ENCODE data around the gene MGST3. TPM values are rescaled to one million over a fixed set of nuclear protein-coding genes. Genes with fewer than 3 reads are reported as not detected.

MGST3 gene
- total RNA-seq, 5 donors from 2014 or later (not counting 1 experiment from before 2014, with no cell fraction given) = 33.1 to 66.7 (median 40.4) TPM

DNA sequence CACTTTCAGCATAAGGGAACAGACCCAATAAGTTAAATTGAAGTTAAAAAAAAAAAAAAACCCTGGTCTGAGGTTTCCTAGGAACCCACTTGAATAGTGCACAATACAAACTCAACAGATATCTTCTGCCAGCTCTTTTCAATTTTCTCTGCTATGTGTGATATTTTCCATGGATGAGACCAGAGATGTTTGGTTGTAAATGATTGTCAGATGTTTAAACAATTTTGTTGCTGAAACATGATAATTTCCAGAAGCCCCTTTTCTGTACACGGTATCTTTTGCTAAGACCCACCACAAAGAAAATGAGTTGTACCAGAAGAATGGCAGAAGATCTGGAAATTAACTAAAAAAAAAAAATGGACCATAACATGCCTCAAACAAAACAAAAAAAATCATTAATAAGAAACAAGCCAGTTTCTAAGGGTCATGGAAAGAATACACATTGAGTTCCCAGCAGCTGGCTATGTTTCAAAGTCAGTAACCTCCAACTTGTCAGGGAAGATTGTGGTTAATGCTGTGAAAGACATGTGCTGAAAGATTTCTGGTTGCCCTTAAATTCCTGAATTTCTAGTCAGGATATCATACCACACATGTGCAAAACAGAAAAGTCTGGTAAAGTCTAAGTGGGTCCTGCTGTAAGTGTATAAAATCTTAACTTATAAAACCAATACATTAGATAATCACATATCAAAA, 35.6 kb upstream of the MGST3 start:
- no CpG with 5 or more reads among the region's 1 CpG for WGBS (ENCODE audit: insufficient coverage)
- peaks cover 25 to 29% (median 29%) of the 10 kb centered on the region in 3 donors for H3K4me1 Mint-ChIP-seq
- CTCF ChIA-PET = interaction anchor here (0.6 to 1.8 kb wide), 7 partner anchors 151 to 320 kb away, joined by 3 to 7 read pairs (median 3); no protein-coding TSS in a partner anchor
- no peaks in the 10 kb centered on the region for H3K9me3 ChIP-seq
- no peak overlapping the region for H3K27ac Mint-ChIP-seq
- no peaks in the 10 kb centered on the region for H3K36me3 ChIP-seq (ENCODE audit: control insufficient read depth in 2 of 2, extremely low read depth in 1 of 2, insufficient read depth in 1 of 2, low read length in 1 of 2)
- DNase-seq = no peak
- peaks cover 10 to 26% of the 10 kb centered on the region in 2 experiments for H3K27me3 ChIP-seq (replicated peaks in 1 of 2; ENCODE audit: control insufficient read depth in 2 of 2, extremely low read depth in 1 of 2, insufficient read depth in 2 of 2, low read length in 1 of 2)
- ATAC-seq (replicated peaks in 1 of 4) = no peak
- no peak overlapping the region for H3K27ac ChIP-seq (ENCODE audit: low read length)
- no peak overlapping the region for H3K4me3 ChIP-seq (ENCODE audit: control insufficient read depth in 1 of 2, extremely low read depth in 1 of 2, low read length in 1 of 2)
- H3K4me1 ChIP-seq (ENCODE audit: control insufficient read depth in 1 of 2, extremely low read depth in 1 of 2, insufficient read depth in 2 of 2, low read length in 2 of 2) = peaks cover 9 to 21% of the 10 kb centered on the region in 2 experiments
- H3K4me3 Mint-ChIP-seq = no peak overlapping the region
- H3K9me3 Mint-ChIP-seq = no peaks in the 10 kb centered on the region
- peaks cover 47 to 53% of the 10 kb centered on the region in 2 donors for H3K27me3 Mint-ChIP-seq
- H3K36me3 Mint-ChIP-seq = no peaks in the 10 kb centered on the region
- POLR2A ChIA-PET = no interaction called here

DNA sequence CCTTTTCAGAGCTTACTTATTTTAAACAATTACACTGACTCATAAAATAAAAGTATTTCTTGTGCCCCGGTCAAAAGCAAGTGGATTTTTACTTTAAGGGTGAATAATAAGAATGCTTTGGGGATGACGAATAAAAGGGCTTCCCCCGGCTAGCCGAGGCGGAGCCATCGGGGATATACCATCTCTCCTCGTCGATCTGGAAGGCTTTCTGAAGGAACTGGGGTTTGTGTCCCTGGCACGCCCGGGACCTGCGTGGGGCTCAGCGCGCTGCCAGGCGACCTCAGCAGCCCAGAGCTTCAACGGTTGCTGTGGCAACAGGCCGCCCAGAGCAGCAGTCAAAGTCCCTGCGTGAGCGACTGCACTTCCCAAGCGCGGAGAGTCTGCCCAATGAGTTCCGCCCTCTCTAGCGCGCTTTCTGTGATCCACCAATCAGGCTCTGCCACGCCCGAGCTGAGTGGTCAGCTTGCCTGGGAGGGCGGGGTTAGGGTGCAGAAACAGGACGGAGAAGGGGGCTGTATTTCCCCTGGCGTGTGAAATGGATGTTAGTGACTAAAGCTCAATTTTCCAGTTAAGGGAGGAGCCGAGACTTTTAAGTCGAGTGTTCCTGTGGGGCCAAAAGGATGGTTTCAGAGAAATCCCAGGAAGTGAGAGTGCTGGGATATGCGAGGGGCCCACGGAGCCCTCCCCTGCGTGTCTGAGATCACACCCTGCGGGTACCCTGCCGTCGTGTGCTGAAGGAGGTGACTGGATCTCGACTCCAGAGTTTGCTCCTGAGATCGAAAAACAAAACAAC, 33.0 kb upstream of the MGST3 start:
- H3K27ac ChIP-seq (ENCODE audit: low read length) = peak overlapping the region; percentile 52
- peaks cover 4 to 14% of the 10 kb centered on the region in 2 experiments for H3K27me3 ChIP-seq (replicated peaks in 1 of 2; ENCODE audit: control insufficient read depth in 2 of 2, extremely low read depth in 1 of 2, insufficient read depth in 2 of 2, low read length in 1 of 2)
- H3K4me1 ChIP-seq (ENCODE audit: control insufficient read depth in 1 of 2, extremely low read depth in 1 of 2, insufficient read depth in 2 of 2, low read length in 2 of 2) = peaks cover 9 to 19% of the 10 kb centered on the region in 2 experiments
- Mint-ChIP-seq H3K4me3 (peak overlapping the region; percentile 85 to 88 (median 87)), H3K36me3 (no peaks in the 10 kb centered on the region), H3K27me3 (peaks cover 33 to 38% of the 10 kb centered on the region in 2 donors), H3K9me3 (no peaks in the 10 kb centered on the region), H3K27ac (peak overlapping the region in 1 of 2 donors; percentile 57), H3K4me1 (peaks cover 22 to 32% (median 30%) of the 10 kb centered on the region in 3 donors)
- no peaks in the 10 kb centered on the region for H3K9me3 ChIP-seq
- ATAC-seq (replicated peaks in 1 of 4) (peak; percentile 97 to 98 (median 98)), DNase-seq (peak; percentile 74 to 92 (median 83))
- no peaks in the 10 kb centered on the region for H3K36me3 ChIP-seq (ENCODE audit: control insufficient read depth in 2 of 2, extremely low read depth in 1 of 2, insufficient read depth in 1 of 2, low read length in 1 of 2)
- under 1% methylated on average over 31 of the region's 38 CpGs for WGBS (ENCODE audit: insufficient coverage)
- ChIA-PET CTCF (interaction anchor here (0.6 to 5.7 kb wide), 13 partner anchors 14 to 1622 kb away, joined by 3 to 68 read pairs (median 4); no protein-coding TSS in a partner anchor), POLR2A (interaction anchor here (0.6 to 1.3 kb wide), 3 partner anchors 33 to 205 kb away, joined by 3 read pairs; partner anchors contain the start of gene MGST3 (in 1 of the 2))
- peak overlapping the region; percentile 67 to 76 for H3K4me3 ChIP-seq (ENCODE audit: control insufficient read depth in 1 of 2, extremely low read depth in 1 of 2, low read length in 1 of 2)

DNA sequence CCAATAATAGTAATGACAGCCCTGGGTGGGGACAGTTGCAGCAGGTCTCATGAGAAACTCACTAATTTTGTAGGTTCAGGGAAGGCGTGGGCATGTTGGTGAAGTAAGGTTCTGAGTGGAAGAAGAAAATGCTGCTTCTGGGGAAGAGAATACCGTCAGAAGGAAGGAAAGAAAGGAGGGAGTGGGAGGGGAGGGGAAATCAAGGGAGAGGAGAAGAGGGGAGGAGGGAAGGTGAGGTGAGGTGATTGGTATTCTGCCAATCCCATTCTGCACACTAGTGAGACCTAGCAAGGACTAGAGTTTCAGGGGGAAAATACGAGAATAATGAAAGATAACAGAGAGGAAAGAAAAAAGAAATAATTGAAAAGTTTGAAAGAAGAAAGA, 32.4 kb upstream of the MGST3 start:
- Histone ChIP-seq H3K9me3 (no peaks in the 10 kb centered on the region), H3K4me1 (ENCODE audit: control insufficient read depth in 1 of 2, extremely low read depth in 1 of 2, insufficient read depth in 2 of 2, low read length in 2 of 2) (peaks cover 9 to 19% of the 10 kb centered on the region in 2 experiments), H3K4me3 (ENCODE audit: control insufficient read depth in 1 of 2, extremely low read depth in 1 of 2, low read length in 1 of 2) (peak overlapping the region in 1 of 2 donors; percentile 67), H3K36me3 (ENCODE audit: control insufficient read depth in 2 of 2, extremely low read depth in 1 of 2, insufficient read depth in 1 of 2, low read length in 1 of 2) (no peaks in the 10 kb centered on the region), H3K27me3 (replicated peaks in 1 of 2; ENCODE audit: control insufficient read depth in 2 of 2, extremely low read depth in 1 of 2, insufficient read depth in 2 of 2, low read length in 1 of 2) (peaks cover 4 to 11% of the 10 kb centered on the region in 2 experiments), H3K27ac (ENCODE audit: low read length) (peak overlapping the region; percentile 52)
- Mint-ChIP-seq H3K9me3 (no peaks in the 10 kb centered on the region), H3K36me3 (no peaks in the 10 kb centered on the region), H3K4me1 (peaks cover 22 to 30% (median 29%) of the 10 kb centered on the region in 3 donors), H3K27ac (peak overlapping the region in 1 of 2 donors; percentile 57), H3K27me3 (peaks cover 27 to 33% of the 10 kb centered on the region in 2 donors), H3K4me3 (peak overlapping the region; percentile 85 to 88 (median 87))
- 31% methylated on average over 3 of the region's 3 CpGs for WGBS (ENCODE audit: insufficient coverage)
- POLR2A ChIA-PET = interaction anchor here (0.6 to 1.3 kb wide), 3 partner anchors 32 to 206 kb away, joined by 3 read pairs; partner anchors contain the start of gene MGST3 (in 1 of the 2)
- no peak for ATAC-seq (replicated peaks in 1 of 4)
- DNase-seq = no peak
- CTCF ChIA-PET = interaction anchor here (0.6 to 5.7 kb wide), 12 partner anchors 13 to 1622 kb away, joined by 3 to 68 read pairs (median 5); no protein-coding TSS in a partner anchor

DNA sequence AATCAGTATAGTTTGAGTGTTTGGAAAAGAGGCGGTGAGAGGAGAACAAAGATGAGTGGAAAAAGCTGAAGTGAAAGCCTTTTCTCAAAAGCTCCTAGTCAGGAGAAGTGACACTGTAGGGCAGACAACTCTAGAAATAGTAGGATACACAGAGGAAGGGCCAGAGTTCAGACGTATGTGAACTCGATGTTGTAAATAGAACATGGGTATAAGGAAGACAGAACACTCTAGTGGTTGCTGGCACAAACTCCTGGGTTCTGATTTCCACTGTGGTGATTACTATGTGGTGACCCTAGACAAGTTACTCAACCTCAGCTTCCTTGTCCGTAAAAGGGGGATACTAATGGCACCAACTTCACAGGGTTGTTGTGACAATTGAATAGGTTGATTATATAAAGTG, 30.2 kb upstream of the MGST3 start:
- POLR2A ChIA-PET = no interaction called here
- DNase-seq = no peak
- Histone ChIP-seq H3K4me1 (ENCODE audit: control insufficient read depth in 1 of 2, extremely low read depth in 1 of 2, insufficient read depth in 2 of 2, low read length in 2 of 2) (peaks cover 9 to 19% of the 10 kb centered on the region in 2 experiments), H3K9me3 (no peaks in the 10 kb centered on the region), H3K36me3 (ENCODE audit: control insufficient read depth in 2 of 2, extremely low read depth in 1 of 2, insufficient read depth in 1 of 2, low read length in 1 of 2) (no peaks in the 10 kb centered on the region), H3K27me3 (replicated peaks in 1 of 2; ENCODE audit: control insufficient read depth in 2 of 2, extremely low read depth in 1 of 2, insufficient read depth in 2 of 2, low read length in 1 of 2) (peaks cover 0 to 8% of the 10 kb centered on the region in 2 experiments), H3K27ac (ENCODE audit: low read length) (no peak overlapping the region), H3K4me3 (ENCODE audit: control insufficient read depth in 1 of 2, extremely low read depth in 1 of 2, low read length in 1 of 2) (no peak overlapping the region)
- no peak for ATAC-seq (replicated peaks in 1 of 4)
- Mint-ChIP-seq H3K4me1 (peaks cover 22 to 30% (median 29%) of the 10 kb centered on the region in 3 donors), H3K27ac (no peak overlapping the region), H3K27me3 (peaks cover 12 to 19% of the 10 kb centered on the region in 2 donors), H3K36me3 (no peaks in the 10 kb centered on the region), H3K4me3 (no peak overlapping the region), H3K9me3 (no peaks in the 10 kb centered on the region)
- 80% methylated on average over 3 of the region's 4 CpGs for WGBS (ENCODE audit: insufficient coverage)
- CTCF ChIA-PET = interaction anchor here (0.6 to 5.7 kb wide), 13 partner anchors 22 to 314 kb away, joined by 3 to 68 read pairs (median 4); partner anchors contain the start of gene TMCO1 (in 1 of the 2)

DNA sequence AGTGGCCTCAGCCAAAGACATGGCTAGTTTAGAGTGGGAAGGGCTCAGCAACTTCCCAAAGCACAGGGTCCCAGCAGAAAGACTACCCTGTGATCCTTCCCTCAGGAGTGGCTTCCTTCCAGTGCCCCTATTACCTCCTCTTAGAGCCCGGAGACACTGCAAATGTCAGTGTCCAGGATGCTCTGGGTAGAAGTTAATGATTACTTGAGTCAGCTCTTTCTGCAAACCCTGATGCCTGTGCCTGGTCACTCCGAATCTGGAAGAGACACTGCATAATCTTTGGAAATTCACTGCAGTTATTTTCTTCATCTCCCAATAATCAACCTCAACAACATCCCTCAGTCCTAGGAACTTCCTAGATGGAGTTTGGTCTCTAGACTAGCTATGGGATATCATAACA, 27.2 kb upstream of the MGST3 start:
- POLR2A ChIA-PET = interaction anchor here in 1 of 2 donors (0.7 kb wide), 1 partner anchor 59 kb away, joined by 4 read pairs; no protein-coding TSS in a partner anchor
- peaks cover 0 to 8% of the 10 kb centered on the region in 2 experiments for H3K27me3 ChIP-seq (replicated peaks in 1 of 2; ENCODE audit: control insufficient read depth in 2 of 2, extremely low read depth in 1 of 2, insufficient read depth in 2 of 2, low read length in 1 of 2)
- Mint-ChIP-seq H3K9me3 (no peaks in the 10 kb centered on the region), H3K36me3 (no peaks in the 10 kb centered on the region), H3K4me1 (peaks cover 6 to 14% (median 7%) of the 10 kb centered on the region in 3 donors), H3K4me3 (no peak overlapping the region), H3K27ac (no peak overlapping the region), H3K27me3 (peaks cover 4 to 7% of the 10 kb centered on the region in 2 donors)
- ATAC-seq (replicated peaks in 1 of 4) (no peak), DNase-seq (no peak)
- H3K4me3 ChIP-seq (ENCODE audit: control insufficient read depth in 1 of 2, extremely low read depth in 1 of 2, low read length in 1 of 2) = no peak overlapping the region
- CTCF ChIA-PET = no interaction called here
- no peaks in the 10 kb centered on the region for H3K36me3 ChIP-seq (ENCODE audit: control insufficient read depth in 2 of 2, extremely low read depth in 1 of 2, insufficient read depth in 1 of 2, low read length in 1 of 2)
- H3K4me1 ChIP-seq (ENCODE audit: control insufficient read depth in 1 of 2, extremely low read depth in 1 of 2, insufficient read depth in 2 of 2, low read length in 2 of 2) = peaks cover 0 to 3% of the 10 kb centered on the region in 2 experiments
- H3K27ac ChIP-seq (ENCODE audit: low read length) = no peak overlapping the region
- H3K9me3 ChIP-seq = no peaks in the 10 kb centered on the region
- WGBS (ENCODE audit: insufficient coverage) = no CpG with 5 or more reads among the region's 2 CpGs

DNA sequence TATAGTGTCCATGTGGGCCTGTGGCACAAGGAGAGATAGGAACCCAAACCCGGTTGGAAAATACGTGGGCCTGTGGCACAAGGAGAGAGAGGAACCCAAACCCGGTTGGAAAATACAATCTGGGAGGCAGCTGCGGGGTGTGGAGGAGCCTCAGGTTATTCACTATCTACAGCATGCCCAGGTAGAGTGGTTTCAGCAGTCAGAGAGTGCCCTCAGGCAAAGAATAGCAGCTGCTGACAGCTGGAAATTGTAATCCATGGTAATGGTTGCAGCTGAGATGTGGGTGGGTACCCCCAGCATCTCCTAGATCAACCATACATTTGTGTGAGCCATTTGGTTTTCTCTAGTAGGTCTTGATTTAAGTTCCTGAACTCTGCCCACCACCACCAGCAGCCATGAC, 25.8 kb upstream of the MGST3 start:
- H3K4me3 Mint-ChIP-seq = no peak overlapping the region
- H3K27me3 Mint-ChIP-seq = peaks cover 4 to 13% of the 10 kb centered on the region in 2 donors
- 94% methylated on average over 4 of the region's 4 CpGs for WGBS (ENCODE audit: insufficient coverage)
- H3K9me3 Mint-ChIP-seq = no peaks in the 10 kb centered on the region
- POLR2A ChIA-PET = no interaction called here
- H3K27ac Mint-ChIP-seq = no peak overlapping the region
- peaks cover 5 to 14% (median 7%) of the 10 kb centered on the region in 3 donors for H3K4me1 Mint-ChIP-seq
- CTCF ChIA-PET = no interaction called here
- ATAC-seq (replicated peaks in 1 of 4) (no peak), DNase-seq (no peak)
- no peaks in the 10 kb centered on the region for H3K36me3 Mint-ChIP-seq
- peaks cover 0 to 16% of the 10 kb centered on the region in 2 experiments for H3K27me3 ChIP-seq (replicated peaks in 1 of 2; ENCODE audit: control insufficient read depth in 2 of 2, extremely low read depth in 1 of 2, insufficient read depth in 2 of 2, low read length in 1 of 2)
- no peaks in the 10 kb centered on the region for H3K9me3 ChIP-seq
- H3K36me3 ChIP-seq (ENCODE audit: control insufficient read depth in 2 of 2, extremely low read depth in 1 of 2, insufficient read depth in 1 of 2, low read length in 1 of 2) = no peaks in the 10 kb centered on the region
- no peak overlapping the region for H3K27ac ChIP-seq (ENCODE audit: low read length)
- H3K4me1 ChIP-seq (ENCODE audit: control insufficient read depth in 1 of 2, extremely low read depth in 1 of 2, insufficient read depth in 2 of 2, low read length in 2 of 2) = peaks cover 0 to 3% of the 10 kb centered on the region in 2 experiments
- no peak overlapping the region for H3K4me3 ChIP-seq (ENCODE audit: control insufficient read depth in 1 of 2, extremely low read depth in 1 of 2, low read length in 1 of 2)

Measured in T-cell (primary cell).